Measurements from ENCODE around the gene SDCBP2.
"Not testable (repeated sequence)": the region's sequence is repeated elsewhere in the genome, so short reads cannot be mapped to it uniquely, and the experiment has no call there.

The SDCBP2 gene

DNA sequence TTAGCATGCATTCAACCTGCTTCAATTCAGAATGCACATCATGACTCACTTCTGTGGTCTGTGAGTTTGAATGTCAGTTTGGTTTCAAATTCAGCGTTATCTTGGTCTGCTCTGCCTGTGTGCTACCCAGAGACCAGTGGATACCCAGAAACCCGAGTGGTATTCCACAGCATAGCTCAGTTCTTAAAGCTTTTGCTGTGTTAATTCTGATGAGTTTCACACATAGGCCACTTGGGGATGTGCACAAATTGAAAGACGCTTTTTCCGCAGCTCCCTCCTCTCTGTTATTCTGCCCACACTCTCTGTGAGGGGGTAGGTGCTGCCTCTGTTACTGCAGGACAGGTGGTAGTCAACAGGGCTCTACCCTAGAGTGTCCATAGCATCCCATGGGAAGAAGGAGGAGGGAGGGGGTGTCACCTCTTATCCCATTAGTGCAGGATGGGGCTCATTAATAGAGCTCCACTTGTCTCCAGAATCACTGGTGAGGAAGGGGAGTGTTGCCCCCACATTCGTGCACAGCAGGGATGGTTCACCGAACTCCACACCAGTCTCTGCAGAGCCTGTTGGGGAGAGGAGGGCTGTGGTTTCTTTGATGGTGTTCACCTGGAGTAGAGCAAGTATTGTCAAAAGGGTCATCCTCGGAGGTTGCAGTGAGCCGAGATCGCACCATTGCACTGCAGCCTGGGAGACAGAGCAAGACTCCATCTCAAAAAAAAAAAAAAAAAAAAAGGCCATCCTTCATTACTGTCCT, 29.2 kb upstream of the SDCBP2 start:
- no peak for DNase-seq

DNA sequence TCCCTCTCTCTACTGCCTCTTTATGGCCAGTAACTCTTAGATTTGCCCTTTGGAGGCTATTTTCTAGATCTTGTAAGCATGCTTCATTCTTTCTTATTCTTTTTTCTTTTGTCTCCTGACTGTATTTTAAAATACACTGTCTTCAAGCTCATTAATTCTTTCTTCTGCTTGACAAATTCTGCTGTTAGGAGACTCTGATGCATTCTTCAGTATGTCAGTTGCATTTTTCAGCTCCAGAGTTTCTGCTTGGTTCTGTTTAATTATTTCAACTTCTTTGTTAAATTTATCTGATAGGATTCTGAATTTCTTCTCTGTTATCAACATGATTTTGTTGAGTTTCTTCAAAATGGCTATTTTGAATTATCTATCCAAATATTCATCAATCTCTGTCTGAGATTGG, 25.0 kb upstream of the SDCBP2 start:
- DNase-seq = no peak

DNA sequence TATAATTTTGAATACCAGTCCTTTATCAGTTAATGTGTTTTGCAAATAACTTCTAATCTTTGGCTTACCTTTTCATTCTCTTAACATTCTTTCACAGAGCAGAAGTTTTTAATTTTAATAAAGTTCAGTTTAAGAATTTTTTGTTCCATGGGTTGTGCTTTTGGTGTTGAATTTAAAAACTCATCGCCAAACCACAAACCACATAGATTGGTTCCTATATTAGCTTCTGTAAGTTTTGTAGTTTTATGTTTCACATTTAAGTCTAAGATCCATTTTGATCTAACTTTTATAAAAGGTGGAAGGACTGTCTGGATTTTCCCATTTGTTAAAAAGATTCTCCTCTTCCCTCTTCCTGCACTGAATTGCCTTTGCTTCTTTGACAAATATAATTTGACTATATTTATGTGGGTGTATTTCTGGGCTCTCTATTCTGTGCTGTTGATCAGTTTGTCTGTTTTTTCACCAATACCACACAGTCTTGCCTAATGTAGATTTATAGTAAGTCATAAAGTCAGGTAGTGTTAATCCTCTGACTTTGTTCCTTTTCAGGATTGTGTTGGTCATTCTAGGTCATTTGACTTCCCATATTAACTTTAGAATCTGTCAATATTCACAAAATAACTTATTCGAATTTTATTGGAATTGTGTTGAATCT, 17.5 kb upstream of the SDCBP2 start:
- DNase-seq = no peak

DNA sequence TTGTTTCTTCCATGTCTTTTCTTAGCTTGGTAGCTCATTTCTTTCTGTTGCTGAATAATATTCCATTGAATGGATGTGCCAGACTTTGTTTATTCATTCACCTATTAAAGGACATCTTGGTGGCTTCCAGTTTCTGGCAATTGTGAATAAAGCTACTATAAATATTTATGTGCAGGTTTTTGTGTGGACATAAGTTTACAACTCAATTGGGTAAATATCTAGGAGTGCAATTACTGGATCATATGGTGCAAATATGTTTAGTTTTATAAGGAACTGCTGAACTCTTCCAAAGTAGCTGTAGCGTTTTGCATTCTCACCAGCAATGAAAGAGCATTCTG, 16.8 kb upstream of the SDCBP2 start:
- DNase-seq = no peak

DNA sequence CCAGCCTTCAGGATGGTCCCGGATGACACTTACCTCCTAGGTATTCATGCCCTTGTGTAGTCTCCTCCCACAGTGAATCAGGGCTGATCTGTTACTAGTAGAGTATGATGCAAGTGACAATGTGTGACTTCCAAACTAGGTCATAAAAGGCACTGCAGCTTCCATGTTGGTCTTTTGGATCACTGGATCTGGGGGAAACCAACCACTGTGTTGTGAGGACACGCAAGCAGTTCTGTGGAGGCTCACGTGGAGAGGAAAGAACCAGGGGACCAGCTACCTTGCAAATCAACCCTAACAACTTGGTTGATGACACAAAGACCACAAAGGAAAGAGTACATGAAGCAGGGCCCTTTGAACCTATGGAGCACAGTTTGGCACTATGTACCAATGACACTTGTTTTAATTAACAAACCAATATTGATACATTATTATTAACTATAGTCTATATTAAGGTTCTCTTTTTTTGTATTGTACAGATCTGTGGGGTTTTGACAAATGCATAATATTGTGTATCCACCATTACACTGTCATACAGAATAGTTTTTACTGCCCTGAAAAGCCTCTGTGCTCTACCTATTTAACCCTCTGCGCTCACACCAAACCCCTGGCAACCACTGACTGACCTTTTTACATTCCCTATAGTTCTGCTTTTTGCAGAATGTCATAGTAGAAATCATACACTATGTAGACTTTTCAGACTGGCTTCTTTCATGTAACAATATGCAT, 16.3 kb upstream of the SDCBP2 start:
- DNase-seq = no peak

DNA sequence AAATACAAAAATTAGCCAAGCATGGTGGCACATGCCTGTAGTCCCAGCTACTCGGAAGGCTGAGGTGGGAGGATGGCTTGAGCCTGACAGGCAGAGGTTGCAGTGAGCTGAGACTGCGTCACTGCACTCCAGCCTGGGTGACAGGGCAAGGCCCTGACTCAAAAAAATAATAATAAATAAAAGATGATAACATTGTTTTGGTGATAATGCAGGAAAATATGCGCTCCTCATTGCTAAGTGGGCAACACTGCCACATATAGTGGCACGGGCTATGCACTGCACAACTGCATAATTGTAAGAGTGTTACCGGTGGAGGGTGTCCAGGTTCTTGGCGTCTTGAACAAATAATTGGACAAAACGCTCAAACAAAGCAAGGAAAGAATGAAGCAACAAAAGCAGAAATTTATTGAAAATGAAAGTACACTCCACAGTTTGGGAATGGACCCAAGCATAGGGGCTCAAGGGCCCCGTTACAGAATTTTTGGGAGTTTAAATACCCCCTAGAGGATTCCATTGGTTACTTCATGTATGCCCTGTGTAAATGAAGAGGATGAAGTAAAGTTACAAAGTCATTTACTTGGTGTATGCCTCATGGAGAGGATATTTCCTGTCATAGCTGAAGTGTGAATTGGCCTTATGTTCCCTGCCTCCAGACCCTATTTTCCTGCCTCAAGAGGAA, 14.6 kb upstream of the SDCBP2 start:
- not testable (repeated sequence) for DNase-seq

DNA sequence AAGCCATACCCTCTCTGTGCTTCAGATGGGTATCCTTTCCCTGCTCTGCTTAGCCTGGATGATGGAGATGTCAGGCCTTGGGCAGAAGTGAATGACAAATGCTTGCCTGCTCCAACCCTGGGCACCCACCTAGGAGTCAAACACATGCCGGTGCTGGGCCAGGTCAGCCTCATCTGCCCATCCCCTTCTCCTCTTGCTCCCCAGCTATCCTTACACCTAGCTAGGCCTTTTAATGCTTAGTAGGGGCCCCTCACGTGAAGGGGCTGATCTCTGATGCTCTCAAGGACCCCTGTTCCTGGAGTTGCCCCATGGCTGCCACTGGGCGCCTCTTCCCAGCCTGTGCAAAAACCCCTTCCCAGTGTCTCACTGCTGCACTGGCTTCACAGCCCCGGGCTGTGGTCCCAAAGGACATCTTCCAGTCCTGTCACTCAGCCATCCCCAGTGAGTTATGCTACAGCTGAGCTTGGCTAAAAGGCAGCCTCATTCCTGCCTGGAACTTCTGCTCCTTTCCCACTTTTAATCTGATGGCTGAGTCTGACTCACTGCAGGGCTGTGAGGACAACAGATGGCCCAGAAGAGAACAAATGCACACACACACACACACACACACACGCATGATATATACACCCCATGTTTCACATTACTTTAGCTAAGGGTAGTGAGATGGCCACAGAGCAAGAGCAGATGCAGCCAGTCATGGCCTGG, 12.8 kb upstream of the SDCBP2 start:
- no peak for DNase-seq

DNA sequence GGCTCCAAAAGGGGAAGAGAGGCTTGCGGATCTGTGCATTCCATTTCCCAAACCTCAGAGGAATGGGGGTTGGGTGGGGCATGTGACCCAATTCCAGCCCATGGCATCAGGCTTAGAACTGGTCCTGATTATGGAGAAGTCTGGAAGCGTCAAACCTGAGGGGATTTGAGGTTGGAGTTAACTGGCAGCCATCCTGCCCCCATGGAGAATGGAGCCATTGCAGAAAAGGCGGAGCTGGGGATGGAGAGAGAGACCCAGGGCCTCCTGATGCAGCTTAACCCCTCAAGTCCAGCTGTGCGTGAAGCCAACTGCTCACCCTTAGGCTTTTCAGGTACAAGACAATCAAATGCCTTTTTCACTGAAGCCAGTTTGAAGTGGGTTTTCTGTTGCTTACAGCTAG, 9.9 kb upstream of the SDCBP2 start:
- DNase-seq = no peak

DNA sequence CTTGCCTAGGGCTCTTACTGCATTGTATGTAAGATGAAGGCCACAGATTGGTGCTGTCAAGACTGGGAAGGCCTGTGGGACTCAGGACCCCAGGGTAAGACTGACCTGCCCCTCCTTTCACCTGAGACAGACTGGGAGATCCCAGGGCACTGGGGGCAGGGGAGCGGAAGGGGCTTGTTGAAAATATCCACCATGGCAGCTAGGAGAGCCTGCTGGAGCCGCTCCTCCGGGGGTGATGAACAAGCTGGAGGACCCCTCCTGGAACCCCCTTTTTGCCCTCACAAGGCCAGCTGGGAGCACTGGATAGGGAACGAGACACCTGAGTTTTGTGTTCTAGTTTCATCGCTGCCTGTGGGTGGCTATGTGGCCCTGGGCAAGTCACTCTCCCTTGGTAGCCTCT, 9.2 kb upstream of the SDCBP2 start:
- no peak for DNase-seq

DNA sequence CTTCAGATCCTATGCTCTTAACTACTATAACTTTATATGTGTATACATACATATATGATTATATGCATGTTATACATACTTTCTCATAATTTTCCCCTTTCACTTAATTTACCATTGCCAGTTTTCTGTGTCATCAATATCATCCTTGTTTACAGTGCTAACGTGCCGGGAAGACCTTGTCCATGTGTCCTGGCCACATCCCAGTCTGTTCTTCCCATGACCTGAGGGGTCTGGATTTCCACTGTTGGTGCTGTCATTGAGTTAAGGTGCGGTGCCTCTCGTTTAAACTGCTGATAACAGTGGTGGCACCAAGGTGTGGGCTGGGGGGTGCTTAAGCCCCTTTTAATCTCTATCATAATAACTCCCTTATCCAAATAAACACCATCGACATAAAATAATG, 8.5 kb upstream of the SDCBP2 start:
- no peak for DNase-seq

DNA sequence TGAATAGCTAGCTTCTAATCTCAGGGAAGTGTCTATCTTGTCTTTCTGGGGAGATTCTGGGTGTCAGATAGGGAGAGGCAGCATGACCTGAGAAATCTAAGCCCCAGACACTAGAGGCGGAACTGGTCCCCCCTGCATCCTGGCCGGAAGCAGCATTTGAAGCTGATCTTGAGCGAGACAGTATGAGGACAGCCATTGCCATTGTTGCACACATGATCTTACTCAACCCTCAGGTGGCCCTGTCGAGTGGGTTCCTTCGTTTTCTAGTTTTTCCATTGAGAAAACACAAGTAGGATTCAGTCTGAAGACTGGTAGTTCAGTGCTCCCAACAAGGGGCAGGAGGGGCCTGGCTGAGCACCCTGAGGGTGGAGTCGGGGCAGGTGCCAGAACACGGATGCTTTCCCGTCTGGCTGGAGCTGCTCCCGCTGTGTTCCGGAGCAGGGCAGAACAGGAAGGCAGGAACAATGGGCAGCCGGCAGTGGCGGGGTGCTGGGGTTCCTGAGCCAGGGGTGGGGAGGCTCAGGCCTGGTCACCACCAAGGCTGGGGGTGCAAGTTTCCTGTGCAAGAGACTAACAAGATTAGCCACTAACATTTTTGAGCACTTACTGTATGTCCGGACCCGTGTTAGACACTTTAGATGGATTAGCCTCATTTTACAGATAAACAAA, 7.9 kb upstream of the SDCBP2 start:
- DNase-seq = no peak

DNA sequence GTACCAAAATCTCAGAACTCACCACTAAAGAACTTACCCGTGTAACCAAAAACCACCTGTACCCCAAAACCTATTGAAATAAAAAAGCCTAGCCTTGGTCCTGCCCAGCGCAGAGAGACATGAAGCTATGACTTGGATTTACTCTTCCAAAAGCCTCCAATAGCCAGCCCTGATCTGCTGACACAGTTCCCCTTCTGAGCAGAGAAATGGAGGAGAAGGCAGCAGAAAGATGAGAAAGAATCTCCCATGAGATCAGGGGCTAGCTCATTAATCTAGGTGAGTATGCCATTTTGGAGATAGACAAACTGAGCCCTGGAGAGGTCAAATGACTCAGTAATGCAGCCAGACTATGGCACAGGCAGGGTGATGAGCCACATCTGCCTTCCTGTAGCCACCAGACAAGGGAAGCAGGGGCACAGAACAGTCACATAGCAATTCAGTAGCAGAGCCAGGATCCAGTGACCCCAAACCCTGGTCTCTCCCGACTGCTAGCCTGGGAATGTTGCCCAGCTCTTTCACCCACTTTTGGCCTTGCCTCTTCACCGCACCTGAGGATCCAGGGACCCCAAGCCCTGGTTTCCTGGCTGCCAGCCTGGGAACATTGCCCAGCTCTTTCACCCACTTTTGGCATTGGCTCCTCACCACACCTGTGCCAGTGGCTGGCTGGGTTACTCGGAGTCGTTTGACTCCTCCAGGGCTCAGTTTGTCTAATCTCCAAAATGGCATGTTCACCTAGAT, 7.2 kb upstream of the SDCBP2 start:
- no peak for DNase-seq

DNA sequence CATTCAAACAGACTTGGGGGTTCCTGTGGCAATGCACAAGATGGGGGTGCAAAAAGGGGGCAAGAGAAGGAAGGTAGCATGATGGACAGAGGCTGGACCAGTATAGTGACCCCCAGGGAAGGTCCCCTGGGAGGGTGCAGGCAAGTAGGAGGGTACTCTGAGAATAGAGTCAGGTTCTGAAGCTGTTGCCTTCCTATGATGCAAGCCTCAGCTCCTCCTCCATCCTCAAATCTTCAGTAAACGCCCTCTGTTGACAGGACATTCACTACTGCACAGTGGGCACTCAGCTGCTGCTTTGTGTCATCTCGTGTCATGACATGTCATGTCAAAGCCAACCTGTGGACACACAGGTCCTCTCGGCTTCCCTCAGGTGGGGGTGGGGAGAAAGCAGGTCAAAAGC, 5.8 kb upstream of the SDCBP2 start:
- no peak for DNase-seq

DNA sequence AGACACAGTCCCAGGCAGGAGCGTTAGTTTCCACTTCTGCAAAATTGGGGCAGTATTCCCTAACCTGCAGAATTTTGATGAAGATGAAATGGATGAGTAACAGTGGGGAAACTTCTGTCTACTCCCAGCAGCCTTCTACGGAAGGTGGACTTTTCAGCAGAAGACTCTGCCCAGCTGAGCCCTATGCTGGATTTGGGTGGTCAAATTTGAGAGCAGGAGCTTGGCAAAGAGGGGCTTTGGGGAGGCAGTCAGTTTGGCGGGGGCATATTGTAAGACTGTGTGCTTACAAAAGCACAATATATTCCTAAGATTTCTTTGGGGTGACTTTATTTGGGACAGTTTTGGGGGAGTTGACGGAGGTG, 5.4 kb upstream of the SDCBP2 start:
- DNase-seq = no peak

DNA sequence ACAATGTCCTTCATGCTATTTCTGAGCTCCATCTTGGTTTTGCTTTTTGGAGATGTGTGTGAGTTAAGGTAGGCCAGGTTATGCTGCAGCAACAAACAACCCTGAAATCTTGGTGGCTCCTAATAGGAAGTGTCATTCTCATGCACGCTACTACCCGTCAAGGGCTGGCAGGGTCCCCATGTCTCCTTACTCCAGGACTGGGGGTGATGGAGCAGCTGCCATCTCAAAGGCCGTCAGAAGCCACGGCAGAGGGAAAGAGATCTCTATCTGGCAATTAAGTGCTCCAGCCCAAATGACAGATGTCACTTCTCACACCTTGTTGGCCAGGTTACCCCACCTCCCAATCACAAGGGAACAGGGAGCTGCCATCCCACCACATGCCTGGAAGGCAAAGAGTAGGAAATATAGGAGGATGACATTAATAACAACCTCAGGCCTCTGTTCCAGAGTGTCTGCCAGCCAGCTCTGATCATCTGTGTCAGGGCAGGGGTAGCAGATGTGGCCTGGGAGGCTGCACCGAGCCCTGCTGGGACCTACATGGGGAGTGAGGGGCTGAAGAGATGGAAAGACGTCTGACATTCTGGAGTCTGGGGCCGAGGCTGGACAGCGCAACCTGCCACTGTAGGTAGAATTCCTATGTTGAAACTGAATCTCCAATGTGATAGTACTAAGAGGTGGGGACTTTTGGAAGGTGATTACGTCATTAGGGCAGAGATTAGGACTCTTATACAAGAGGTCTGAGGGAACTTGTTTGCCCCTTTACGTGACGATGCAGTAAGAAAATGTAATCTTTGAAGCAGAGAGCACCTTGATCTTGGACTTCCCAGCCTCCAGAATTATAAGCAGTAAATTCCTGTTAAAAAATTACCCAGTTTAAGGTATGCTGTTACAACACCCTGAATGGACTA, 4.8 kb upstream of the SDCBP2 start:
- DNase-seq = no peak

DNA sequence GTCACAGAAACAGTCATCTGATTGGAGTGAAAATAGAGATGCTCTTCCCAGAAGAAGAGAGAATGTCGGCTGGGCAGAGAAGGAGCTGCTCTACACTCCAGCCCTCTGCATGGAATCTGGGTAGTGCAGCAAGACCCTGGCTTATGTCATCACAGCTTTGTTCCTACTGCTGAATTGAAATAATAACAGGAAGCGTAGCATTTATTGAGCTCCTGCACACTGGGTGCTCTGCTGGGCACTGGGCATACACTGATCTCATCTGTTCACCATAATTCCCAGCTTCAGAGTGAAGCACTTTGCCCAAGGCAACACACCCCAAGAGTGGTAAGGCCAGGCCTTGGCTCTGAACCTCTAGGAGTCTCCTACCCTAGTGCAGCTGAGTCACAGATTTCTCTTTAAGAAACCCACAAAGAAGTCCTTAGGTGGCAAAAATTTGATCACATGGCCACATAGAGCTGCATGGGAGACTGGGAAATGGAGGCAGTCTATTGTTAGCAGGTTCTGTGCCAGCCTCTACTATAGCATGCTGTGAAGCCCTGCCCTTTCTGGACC, 3.9 kb upstream of the SDCBP2 start:
- no peak for DNase-seq

DNA sequence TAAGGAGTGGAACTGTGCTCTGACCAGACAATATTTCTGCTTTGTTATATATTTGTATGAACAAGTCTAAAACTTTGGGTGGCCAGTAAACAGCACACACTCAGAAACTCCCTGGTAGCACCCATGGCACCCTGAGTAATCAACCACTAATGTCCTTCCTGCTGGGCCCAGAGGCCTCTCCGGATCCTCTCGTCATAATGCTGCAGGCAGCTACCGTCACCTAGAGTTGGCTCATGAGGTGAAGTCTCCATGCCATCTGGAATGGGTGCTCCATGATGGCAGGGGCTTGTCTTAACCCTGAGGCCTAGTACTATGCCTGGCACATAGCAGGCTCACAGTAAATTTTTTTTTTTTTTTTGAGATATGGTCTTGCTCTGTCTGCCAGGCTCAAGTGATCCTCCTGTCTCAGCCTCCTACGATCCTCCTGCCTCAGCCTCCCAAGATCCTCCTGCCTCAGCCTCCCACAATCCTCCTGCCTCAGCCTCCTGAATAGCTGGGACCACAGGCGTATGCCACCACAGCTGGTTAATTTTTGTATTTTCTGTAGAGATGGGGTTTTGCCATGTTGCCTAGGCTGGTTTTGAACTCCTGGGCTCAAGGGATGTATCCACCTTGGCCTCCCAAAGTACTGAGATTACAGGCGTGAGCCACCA, 3.0 kb upstream of the SDCBP2 start:
- no peak for DNase-seq

DNA sequence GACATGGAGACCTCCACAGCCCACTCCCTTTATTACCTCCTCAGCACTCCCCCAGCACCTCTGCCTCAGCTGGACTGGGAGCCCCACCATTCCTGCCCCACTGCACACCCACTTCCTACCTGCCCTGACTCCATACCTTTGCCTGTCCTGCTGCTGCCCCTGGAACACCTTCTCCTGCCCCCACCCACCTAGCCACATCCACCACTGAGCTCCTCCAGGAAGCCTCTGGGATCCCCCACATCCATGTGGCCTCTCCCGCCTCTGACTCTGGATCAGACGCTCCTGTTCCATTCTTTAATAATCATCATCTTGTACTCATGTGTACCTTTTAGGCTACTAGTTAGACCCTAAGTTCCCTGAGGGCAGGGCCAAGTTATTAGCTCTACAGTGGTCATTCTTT, 2.2 kb upstream of the SDCBP2 start:
- DNase-seq = no peak

DNA sequence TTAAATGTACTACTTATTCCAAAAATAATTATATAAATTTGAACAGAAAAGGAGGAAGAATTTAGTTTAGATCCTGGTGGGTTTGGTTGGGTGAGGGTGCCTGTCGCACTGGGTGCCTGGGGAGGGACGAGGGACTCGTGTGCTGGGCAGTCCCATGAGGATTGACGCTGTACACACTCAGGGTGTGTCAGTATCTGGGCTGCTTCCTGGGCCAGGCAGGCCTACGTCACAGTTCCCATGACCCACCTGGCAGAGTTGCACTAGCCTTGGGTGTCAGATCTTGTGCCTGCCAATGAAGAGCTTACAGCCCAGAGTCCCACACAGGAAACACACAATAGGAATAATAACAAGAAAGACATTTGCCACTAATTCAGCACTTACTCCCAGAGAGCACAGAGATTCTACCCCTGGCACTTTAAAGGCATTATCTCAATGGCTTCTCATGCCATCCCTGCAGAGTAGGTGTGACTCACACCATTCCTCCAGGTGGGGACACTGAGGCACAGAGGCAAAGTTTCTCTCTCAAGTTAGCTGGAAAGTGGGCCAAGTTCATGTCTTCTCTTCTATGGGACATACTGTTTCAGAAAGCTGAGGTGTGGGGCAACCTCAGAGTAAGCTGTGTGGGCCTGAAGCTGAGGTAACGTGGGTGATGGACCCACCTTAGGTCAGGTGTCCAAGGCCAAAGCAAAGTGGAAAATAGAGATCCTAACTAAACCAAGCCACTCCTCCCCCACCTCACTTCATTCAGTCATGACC, 1.3 kb upstream of the SDCBP2 start:
- DNase-seq = no peak
